DND-41 (cell line): ENCODE data around the gene COX6B2.

ENCODE experiments used
- ATAC-seq: fragments of 200-7000 bp; cut with Tn5 transposase; 3 replicates; pipeline ENCODE4 v1.9.1; 2021; ENCODE audit warnings: low read depth; ENCODE audit not compliant: insufficient read depth
- DNase-seq: peaks from one replicate; pipeline ENCODE4 v3.0.0-alpha.2; 2020
- H2AFZ ChIP-seq: 2 replicates; pipeline ENCODE4 v1.6.0; 2012; ENCODE audit warnings: low read depth, low read length
- H3K27ac ChIP-seq: 2 replicates; pipeline ENCODE4 v1.5.1; 2012; ENCODE audit warnings: low read length, inconsistent platforms
- H3K27me3 ChIP-seq: fragments of 200-600 bp; sonication (generic); 2 replicates; pipeline ENCODE4 v1.6.0; 2012; ENCODE audit warnings: low read length, mild to moderate bottlenecking, inconsistent platforms; ENCODE audit not compliant: insufficient read depth, poor library complexity
- H3K36me3 ChIP-seq: 2 replicates; pipeline ENCODE4 v1.5.1; 2012; ENCODE audit warnings: low read length, inconsistent platforms; ENCODE audit not compliant: insufficient read depth
- H3K4me1 ChIP-seq: 2 replicates; pipeline ENCODE4 v1.5.1; 2012; ENCODE audit warnings: mild to moderate bottlenecking, low read length; ENCODE audit not compliant: insufficient read depth
- H3K4me2 ChIP-seq: 2 replicates; pipeline ENCODE4 v1.6.0; 2012; ENCODE audit warnings: mild to moderate bottlenecking, moderate library complexity, low read length, inconsistent platforms; ENCODE audit not compliant: insufficient read depth
- H3K4me3 ChIP-seq, 2 experiments: fragments of 200-600 bp in 1 of 2; shearing (Covaris generic) in 1 of 2; 2 replicates each; pipeline ENCODE4 v1.5.1; 2012 to 2016; ENCODE audit warnings: inconsistent platforms in 2 of 2, low read length in 2 of 2, mild to moderate bottlenecking in 2 of 2, low read depth in 1 of 2, moderate library complexity in 1 of 2
- H3K79me2 ChIP-seq: 2 replicates; pipeline ENCODE4 v1.6.0; 2012; ENCODE audit warnings: low read length, inconsistent platforms; ENCODE audit not compliant: insufficient read depth
- H3K9ac ChIP-seq: 2 replicates; pipeline ENCODE4 v1.6.0; 2012; ENCODE audit warnings: low read depth, mild to moderate bottlenecking, inconsistent platforms, low read length, moderate library complexity
- H3K9me3 ChIP-seq: 2 replicates; pipeline ENCODE4 v1.5.1; 2012; ENCODE audit warnings: low read length, moderate library complexity, mild to moderate bottlenecking, inconsistent platforms; ENCODE audit not compliant: insufficient read depth, severe bottlenecking
- H4K20me1 ChIP-seq: 2 replicates; pipeline ENCODE4 v1.6.0; 2012; ENCODE audit warnings: low read length; ENCODE audit not compliant: insufficient read depth
- EZH2 ChIP-seq: IDR thresholded peaks from 3 replicates; pipeline ENCODE4 v1.6.1; 2012; ENCODE audit warnings: borderline replicate concordance, low read depth, mild to moderate bottlenecking, moderate library complexity, low read length, inconsistent platforms; ENCODE audit not compliant: severe bottlenecking
- TF ChIP-seq, protein P1 (sequence below): IDR thresholded peaks from 2 replicates; pipeline ENCODE4 v1.5.1; 2012; ENCODE audit warnings: borderline replicate concordance, low read length, moderate library complexity, mild to moderate bottlenecking; ENCODE audit not compliant: poor library complexity, severe bottlenecking; ENCODE audit errors: extremely low read depth

The COX6B2 gene

DNA sequence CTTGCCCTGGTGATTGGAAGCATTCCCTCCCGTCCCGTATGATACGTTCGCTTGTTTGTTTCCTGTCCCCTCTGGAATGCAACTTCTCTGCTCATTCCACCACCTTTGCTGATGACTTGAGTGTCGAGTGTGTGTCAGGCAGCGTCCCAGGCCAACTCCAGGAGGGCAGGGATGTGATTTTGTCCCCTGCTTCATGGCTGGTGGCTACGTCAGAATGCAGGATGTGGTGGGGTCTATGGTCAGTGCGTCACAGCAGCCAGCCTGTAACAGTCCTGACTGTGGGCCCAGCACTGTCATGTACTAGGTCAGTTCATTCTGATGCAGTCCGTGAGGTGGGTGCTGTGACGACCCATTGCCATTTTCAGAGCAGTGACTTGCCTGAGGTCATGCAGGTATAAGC is 54.5 kb downstream of the COX6B2 start:
- H3K27me3 ChIP-seq, result no peaks in the 10 kb centered on the region
- no peak overlapping the region for H3K9ac ChIP-seq
- DNase-seq (no peak), ATAC-seq (no peak)
- H3K27ac ChIP-seq, result no peak overlapping the region
- H3K36me3 ChIP-seq, result peaks cover 12% of the 10 kb centered on the region; the same call in 1 of the 2 replicates
- no peak overlapping the region; the same call in 1 of the 2 replicates for H2AFZ ChIP-seq
- H3K4me3 ChIP-seq, result no peak overlapping the region
- no peaks in the 10 kb centered on the region for H3K9me3 ChIP-seq
- peaks cover 26% of the 10 kb centered on the region for H3K4me1 ChIP-seq
- peaks cover 14% of the 10 kb centered on the region for H3K79me2 ChIP-seq
- no peak for TF ChIP-seq EZH2
- TF ChIP-seq, protein P1, sequence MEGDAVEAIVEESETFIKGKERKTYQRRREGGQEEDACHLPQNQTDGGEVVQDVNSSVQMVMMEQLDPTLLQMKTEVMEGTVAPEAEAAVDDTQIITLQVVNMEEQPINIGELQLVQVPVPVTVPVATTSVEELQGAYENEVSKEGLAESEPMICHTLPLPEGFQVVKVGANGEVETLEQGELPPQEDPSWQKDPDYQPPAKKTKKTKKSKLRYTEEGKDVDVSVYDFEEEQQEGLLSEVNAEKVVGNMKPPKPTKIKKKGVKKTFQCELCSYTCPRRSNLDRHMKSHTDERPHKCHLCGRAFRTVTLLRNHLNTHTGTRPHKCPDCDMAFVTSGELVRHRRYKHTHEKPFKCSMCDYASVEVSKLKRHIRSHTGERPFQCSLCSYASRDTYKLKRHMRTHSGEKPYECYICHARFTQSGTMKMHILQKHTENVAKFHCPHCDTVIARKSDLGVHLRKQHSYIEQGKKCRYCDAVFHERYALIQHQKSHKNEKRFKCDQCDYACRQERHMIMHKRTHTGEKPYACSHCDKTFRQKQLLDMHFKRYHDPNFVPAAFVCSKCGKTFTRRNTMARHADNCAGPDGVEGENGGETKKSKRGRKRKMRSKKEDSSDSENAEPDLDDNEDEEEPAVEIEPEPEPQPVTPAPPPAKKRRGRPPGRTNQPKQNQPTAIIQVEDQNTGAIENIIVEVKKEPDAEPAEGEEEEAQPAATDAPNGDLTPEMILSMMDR, result no peak
- H3K4me2 ChIP-seq, result no peak overlapping the region
- no peaks in the 10 kb centered on the region for H4K20me1 ChIP-seq
